LNCAP (cell line): ENCODE data around the gene SAXO1.

ENCODE experiments used
- TF ChIP-seq, protein P1 (sequence below): fragments of 450-650 bp; IDR thresholded peaks from 2 replicates; pipeline ENCODE4 v1.5.1; 2017; ENCODE audit warnings: mild to moderate bottlenecking

Gene SAXO1

GRCh38 chr9:18997151-18997550 lies 35.9 kb downstream of the SAXO1 start:
- TF ChIP-seq, protein P1, sequence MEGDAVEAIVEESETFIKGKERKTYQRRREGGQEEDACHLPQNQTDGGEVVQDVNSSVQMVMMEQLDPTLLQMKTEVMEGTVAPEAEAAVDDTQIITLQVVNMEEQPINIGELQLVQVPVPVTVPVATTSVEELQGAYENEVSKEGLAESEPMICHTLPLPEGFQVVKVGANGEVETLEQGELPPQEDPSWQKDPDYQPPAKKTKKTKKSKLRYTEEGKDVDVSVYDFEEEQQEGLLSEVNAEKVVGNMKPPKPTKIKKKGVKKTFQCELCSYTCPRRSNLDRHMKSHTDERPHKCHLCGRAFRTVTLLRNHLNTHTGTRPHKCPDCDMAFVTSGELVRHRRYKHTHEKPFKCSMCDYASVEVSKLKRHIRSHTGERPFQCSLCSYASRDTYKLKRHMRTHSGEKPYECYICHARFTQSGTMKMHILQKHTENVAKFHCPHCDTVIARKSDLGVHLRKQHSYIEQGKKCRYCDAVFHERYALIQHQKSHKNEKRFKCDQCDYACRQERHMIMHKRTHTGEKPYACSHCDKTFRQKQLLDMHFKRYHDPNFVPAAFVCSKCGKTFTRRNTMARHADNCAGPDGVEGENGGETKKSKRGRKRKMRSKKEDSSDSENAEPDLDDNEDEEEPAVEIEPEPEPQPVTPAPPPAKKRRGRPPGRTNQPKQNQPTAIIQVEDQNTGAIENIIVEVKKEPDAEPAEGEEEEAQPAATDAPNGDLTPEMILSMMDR, result no peak

GRCh38 chr9:18996211-18996610 lies 36.8 kb downstream of the SAXO1 start:
- TF ChIP-seq, protein P1, result no peak

DNA sequence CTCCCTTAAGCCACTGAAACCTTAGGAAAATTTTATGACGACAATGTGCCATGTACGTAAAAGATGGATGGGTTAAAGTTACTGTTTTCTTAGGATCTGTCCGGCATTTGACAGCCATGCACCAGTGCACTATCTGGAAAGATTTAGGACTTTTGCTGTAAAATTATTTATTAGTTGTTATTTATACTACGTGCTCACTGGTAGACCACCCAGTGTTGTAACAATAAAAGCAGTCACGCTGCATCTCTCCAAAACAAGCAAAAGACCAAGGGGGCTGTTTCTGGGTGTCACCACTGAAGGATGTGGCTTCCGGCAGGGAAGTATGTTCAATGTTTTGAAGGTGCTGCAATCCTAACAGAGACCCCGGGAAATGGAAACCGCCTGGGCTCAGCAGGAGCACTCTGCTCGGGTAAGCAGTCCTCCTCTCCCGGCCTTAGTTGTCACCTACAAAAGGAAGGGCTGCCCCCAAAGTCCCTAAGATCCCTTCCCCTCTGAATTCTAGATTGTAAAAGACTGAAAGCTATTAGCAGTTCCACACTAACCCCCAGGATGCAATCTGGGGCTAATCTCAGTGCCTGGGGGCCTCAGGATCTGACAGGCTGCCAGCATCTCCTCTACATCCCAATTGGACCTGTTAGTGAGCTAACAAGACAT lies 38.6 kb downstream of the SAXO1 start:
- TF ChIP-seq, protein P1, result no peak

GRCh38 chr9:18990494-18990893 lies 42.5 kb downstream of the SAXO1 start:
- TF ChIP-seq, protein P1, result no peak

GRCh38 chr9:18989865-18990264 lies 43.1 kb downstream of the SAXO1 start:
- TF ChIP-seq, protein P1, result no peak

DNA sequence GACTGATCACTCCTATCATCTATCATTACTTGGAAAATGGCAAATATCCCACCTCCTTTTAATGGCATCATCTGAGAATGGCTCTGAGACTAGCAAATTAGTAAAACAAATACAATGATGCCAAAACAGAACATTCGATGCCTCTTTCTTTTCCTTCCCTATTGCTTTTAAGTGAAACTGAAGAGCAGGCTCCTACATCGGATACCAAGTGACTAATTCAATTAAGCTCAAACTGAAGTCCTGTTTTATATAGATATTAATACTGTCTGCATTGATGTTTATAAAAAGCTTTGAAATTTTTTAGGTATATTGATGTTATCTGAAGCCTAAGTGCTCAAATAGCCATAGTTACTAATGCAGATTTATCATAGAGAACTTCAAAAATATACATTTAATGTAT lies 43.9 kb downstream of the SAXO1 start:
- TF ChIP-seq, protein P1, result no peak

DNA sequence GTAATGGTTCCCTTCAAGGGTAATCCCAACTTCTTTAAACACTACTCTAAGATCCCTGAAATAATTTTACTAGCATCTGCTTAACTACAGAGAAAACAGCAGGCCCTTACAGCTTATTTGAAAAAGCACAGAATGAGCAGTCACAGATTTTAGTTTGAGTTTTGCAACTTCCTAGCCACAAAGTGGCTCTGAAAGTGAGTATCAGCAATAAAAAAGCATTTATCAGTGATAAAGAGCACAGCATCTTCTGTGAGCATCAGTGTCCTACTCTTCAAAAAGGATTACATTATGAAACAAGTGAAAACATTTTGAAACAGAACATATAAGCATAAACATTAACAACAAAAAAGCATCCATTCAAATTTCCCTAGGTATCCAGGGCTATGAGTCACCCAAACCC lies 45.0 kb downstream of the SAXO1 start:
- TF ChIP-seq, protein P1, result no peak

DNA sequence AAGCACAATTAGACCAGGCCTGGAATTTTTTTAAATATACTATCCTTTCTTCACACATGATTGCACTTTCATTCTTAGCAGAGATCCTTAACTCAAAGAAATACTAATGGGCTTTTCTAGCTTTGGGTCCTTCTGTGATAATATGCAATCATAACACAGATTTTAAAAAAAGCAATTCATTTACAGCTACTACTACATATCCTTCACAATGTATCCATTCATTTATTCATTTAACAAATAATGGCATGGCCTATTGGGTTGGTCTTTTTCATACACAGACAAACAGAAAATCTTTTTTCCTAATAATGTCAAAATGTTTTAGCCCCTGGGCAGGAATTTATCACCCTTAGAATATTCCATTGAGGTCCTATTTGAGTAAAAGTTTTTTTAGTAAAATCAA lies 47.0 kb downstream of the SAXO1 start:
- TF ChIP-seq, protein P1, result no peak
